ENCODE results near the gene DDOST. TPM values are rescaled to one million over a fixed set of nuclear protein-coding genes. Genes with fewer than 3 reads are reported as not detected.
"Not testable (repeated sequence)": the region's sequence is repeated elsewhere in the genome, so short reads cannot be mapped to it uniquely, and the experiment has no call there.

DDOST gene
- total and polyA plus RNA-seq, 2 experiments from 2014 or later: 176 to 326 TPM

GRCh38 chr1:20610970-20611369 is 50.2 kb downstream of the DDOST start:
- TF ChIP-seq CTCF (IDR thresholded peaks at IDR 0.05; ENCODE audit: low read depth, low read length): no peak
- H3K27me3 ChIP-seq: no peaks in the 10 kb centered on the region
- H3K4me1 ChIP-seq (ENCODE audit: low read depth): no peaks in the 10 kb centered on the region
- no peaks in the 10 kb centered on the region for H3K36me3 ChIP-seq
- no peak overlapping the region for H3K4me3 ChIP-seq
- H3K27ac ChIP-seq: no peak overlapping the region
- DNase-seq (ENCODE audit: low read depth in 1 of 2, low spot score in 1 of 2): no peak
- no peaks in the 10 kb centered on the region for H3K9me3 ChIP-seq (ENCODE audit: low read depth)

- no peaks in the 10 kb centered on the region for H3K27me3 ChIP-seq
- no peak for DNase-seq (ENCODE audit: low read depth in 1 of 2, low spot score in 1 of 2)
- H3K36me3 ChIP-seq: no peaks in the 10 kb centered on the region
- H3K27ac ChIP-seq: no peak overlapping the region
- no peak for TF ChIP-seq CTCF (IDR thresholded peaks at IDR 0.05; ENCODE audit: low read depth, low read length)
- H3K4me1 ChIP-seq (ENCODE audit: low read depth): no peaks in the 10 kb centered on the region
- no peak overlapping the region for H3K4me3 ChIP-seq
- no peaks in the 10 kb centered on the region for H3K9me3 ChIP-seq (ENCODE audit: low read depth)
Observed at GRCh38 chr1:20609541-20609940, 51.6 kb downstream of the DDOST start.

GRCh38 chr1:20606801-20607570 is 54.2 kb downstream of the DDOST start:
- not testable (repeated sequence) for DNase-seq (ENCODE audit: low read depth in 1 of 2, low spot score in 1 of 2); H3K9me3 ChIP-seq (ENCODE audit: low read depth); H3K27ac ChIP-seq; H3K27me3 ChIP-seq; H3K36me3 ChIP-seq; H3K4me3 ChIP-seq; H3K4me1 ChIP-seq (ENCODE audit: low read depth)

- H3K27ac ChIP-seq: no peak overlapping the region
- TF ChIP-seq CTCF (IDR thresholded peaks at IDR 0.05; ENCODE audit: low read depth, low read length): no peak
- H3K9me3 ChIP-seq (ENCODE audit: low read depth): no peaks in the 10 kb centered on the region
Observed at GRCh38 chr1:20604678-20605077, 56.5 kb downstream of the DDOST start.

GRCh38 chr1:20603504-20604464 is 57.4 kb downstream of the DDOST start:
- TF ChIP-seq CTCF (IDR thresholded peaks at IDR 0.05; ENCODE audit: low read depth, low read length): no peak
- H3K27ac ChIP-seq: no peak overlapping the region

More at GRCh38 chr1:20604678-20605077, 56.5 kb downstream of the DDOST start:
- Histone ChIP-seq H3K4me1 (ENCODE audit: low read depth) (no peaks in the 10 kb centered on the region), H3K27me3 (no peaks in the 10 kb centered on the region), H3K4me3 (no peak overlapping the region), H3K36me3 (no peaks in the 10 kb centered on the region)
- DNase-seq (ENCODE audit: low read depth in 1 of 2, low spot score in 1 of 2): no peak

More at GRCh38 chr1:20603504-20604464, 57.4 kb downstream of the DDOST start:
- Histone ChIP-seq H3K4me3 (no peak overlapping the region), H3K4me1 (ENCODE audit: low read depth) (no peaks in the 10 kb centered on the region), H3K27me3 (no peaks in the 10 kb centered on the region), H3K36me3 (no peaks in the 10 kb centered on the region), H3K9me3 (ENCODE audit: low read depth) (no peaks in the 10 kb centered on the region)
- DNase-seq (ENCODE audit: low read depth in 1 of 2, low spot score in 1 of 2): peak in 1 of 2 donors; percentile 72
